Activated CD8-positive, alpha-beta memory T cell treated with anti-CD3 and anti-CD28 coated beads for 1 hour (primary cell): ENCODE data around the gene SERINC4.
"Not testable (repeated sequence)": the region's sequence is repeated elsewhere in the genome, so short reads cannot be mapped to it uniquely, and the experiment has no call there.

ENCODE experiments used
- DNase-seq, 2 donors: peaks; one replicate each; pipeline ENCODE4 v3.0.0-alpha.2; 2020; ENCODE audit warnings: low read depth in 1 of 2; ENCODE audit errors: extremely low read depth in 1 of 2

SERINC4 gene

DNA sequence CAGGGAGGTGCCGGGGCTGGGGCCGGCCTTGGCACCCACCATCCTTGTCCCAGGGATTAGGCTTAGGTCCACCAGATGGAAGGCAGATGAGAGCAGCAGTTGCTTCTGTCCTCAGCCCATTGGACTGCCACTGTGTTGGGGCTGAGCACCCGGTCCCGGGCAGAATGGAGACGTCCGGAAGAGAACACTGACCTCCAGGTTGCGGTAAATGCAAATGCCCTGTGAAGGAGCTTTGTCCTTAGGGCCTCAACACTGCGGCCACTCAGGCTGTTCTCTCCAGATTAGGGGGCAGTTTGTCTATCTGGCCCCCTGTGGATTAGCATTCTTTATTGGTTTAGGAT is at the start of gene SERINC4:
Gene SERINC4 (minus strand): TSS at position 276 of the 341 bp plus-strand sequence. CDS start 234 bp downstream, at position 42.
- DNase-seq = no peak

DNA sequence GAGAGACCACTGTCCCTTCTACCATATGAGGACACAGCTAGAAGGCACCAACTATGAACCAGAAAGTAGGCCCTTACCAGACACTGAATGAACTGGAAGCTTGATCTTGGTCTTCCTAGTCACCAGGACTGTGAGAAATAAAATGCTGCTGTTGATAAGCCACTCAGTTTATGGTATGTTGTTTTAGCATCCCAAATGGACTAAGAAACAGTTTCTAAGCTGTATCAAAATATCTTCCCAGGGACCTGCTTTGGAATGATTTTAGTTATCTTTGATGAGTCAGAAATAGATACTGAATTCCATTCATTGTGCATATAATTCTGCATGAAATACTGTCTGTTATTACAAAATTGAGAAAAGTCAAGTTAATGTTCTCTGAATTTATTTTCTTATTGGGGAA is 45.4 kb upstream of the SERINC4 start:
- no peak for DNase-seq

DNA sequence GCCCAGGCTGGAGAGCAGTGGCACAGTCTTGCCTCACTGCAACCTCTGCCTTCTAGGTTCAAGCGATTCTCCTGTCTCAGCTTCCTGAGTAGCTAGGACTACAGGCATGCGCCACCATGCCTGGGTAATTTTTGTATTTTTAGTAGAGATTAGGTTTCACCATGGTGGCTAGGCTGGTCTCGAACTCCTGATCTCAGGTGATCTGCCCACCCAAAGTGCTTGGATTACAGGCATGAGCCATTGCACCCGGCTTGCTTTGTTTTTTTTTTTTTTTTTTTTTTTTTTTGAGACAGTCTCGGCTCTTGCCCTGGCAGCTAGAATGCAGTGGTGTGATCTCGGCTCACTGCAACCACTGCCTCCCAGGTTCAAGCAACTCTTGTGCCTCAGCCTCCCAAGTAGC is 32.5 kb upstream of the SERINC4 start:
- not testable (repeated sequence) for DNase-seq

DNA sequence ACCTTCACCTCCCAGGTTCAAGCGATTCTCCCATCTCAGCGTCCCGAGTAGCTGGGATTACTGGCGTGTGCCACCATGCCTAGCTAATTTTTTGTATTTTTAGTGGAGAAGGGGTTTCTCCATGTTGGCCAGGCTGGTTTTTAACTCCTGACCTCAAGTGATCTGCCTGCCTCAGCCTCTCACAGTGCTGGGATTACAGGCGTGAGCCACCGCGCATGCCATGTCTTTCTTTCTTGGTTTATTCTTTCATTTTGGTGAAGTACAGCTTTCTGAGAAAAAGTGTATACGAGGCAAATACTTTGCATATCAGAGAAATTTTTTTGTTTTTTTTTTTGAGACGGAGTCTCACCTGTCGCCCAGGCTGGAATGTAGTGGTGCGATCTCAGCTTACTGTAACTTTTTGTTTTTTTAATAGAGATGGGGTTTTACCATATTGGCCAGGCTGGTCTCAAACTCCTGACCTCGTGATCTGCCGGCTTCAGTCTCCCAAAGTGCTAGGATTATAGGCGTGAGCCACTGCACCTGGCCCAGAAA is 31.6 kb upstream of the SERINC4 start:
- not testable (repeated sequence) for DNase-seq

GRCh38 chr15:43830691-43831275 is 30.8 kb upstream of the SERINC4 start:
- DNase-seq = not testable (repeated sequence)

DNA sequence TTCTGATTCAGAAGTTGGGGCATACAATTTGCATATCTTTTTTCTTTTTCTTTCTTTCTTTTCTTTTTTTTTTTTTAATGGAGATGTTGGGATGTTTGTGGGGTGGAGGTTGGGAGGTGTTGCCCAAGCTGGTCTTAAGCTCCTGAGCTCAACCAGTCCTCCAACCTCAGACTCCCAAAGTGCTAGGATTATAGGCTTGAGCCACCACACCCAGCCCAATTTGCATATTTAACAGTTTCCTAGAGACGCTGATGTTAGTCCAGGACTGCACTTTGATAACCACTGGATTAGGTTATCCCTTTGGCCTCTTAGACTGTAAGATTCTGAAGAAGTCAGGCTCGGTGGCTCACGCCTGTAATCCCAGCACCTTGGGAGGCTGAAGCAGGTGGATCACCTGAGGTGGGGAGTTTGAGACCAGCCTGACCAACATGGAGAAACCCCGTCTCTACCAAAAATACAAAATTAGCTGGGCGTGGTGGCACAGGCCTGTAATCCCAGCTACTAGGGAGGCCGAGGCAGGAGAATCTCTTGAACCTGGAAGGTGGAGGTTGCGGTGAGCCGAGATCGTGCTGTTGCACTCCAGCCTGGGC is 30.0 kb upstream of the SERINC4 start:
- not testable (repeated sequence) for DNase-seq

DNA sequence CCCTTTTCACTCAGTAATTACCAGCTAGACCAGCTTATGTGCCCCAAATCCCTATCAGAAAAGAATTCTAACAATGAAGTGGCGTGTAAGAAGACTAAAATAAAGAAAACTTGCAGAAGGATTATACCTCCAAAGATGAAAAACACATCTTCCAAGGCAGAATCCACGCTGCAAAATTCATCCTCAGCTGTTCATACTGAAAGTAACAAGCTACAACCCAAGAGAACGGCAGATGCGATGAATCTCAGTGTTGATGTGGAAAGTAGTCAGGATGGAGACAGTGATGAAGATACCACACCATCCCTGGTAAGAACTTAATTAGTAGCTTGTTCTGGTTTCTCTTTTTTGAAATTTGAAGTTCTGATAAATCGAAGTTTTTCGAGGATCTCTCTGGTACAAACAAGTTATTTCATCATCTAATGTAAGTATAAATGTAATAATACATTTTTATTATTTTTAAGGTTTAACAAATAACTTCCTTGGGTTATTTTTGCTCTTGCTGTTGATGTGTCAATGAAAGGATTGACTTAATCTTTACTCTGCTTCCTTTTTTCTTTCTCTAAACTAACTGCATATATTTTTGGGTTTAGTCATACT is 28.1 kb upstream of the SERINC4 start:
- DNase-seq = no peak

DNA sequence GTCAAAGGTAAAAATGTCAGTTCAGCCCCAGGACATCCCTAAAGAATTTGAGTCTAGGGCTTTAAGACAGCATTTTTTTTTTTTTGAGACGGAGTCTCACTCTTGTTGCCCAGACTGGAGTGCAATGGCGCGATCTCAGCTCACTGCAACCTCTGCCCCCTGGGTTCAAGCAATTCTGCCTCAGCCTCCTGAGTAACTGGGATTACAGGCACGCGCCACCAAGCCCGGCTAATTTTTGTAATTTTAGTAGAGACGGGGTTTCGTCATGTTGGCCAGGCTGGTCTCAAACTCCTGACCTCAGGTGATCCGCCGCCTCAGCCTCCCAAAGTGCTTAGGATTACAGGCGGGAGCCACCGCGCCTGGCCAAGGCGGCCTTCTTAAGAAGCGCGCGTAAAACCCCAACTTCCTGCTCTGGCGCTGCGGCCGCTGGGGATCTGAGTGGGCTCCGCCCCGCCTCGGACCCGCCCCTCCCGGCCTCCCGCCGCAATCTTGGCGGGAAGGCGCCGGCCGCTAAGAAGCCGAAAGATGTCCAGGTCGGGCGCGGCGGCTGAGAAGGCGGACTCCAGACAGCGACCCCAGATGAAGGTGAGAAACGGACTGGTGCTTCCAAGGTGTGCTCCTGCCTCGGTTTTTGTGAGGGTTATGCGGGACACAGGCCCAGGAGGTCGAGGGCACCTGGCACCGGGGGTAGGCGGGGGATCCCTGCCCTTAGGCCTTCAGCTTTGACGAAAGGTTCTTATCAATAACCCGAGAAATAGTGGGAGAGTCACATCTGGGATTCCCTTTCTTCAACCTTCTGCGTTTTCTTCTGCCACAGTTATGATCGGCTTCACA is 26.7 kb upstream of the SERINC4 start, which contains the start of gene WDR76:
Gene WDR76 (plus strand): TSS at position 495 of the 834 bp plus-strand sequence. CDS start 31 bp downstream, at position 526.
- DNase-seq = peak; percentile 7 to 57

DNA sequence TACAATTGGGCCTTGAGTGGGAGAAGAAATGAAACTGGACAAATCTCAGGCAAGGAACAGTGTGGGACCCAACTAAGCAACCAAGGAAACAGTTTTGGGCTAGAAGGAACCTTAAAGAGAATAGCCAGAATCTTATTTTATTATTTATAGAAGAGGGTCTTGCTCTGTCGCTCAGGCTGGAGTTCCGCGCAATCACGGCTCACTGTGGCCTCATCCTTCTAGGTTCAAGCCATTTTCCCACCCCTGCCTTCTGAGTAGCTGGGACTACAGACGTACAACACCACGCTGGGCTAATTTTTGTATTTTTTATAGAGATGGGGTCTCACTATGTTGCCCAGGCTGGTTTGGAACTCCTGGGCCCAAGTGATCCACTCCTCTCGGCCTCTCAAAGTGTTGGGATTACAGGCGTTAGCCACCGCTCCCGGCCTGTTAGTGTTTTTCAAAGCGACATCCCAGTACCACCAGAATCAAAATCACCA is 26.0 kb upstream of the SERINC4 start:
- no peak for DNase-seq

GRCh38 chr15:43825305-43825704 is 25.3 kb upstream of the SERINC4 start:
- DNase-seq = not testable (repeated sequence)

DNA sequence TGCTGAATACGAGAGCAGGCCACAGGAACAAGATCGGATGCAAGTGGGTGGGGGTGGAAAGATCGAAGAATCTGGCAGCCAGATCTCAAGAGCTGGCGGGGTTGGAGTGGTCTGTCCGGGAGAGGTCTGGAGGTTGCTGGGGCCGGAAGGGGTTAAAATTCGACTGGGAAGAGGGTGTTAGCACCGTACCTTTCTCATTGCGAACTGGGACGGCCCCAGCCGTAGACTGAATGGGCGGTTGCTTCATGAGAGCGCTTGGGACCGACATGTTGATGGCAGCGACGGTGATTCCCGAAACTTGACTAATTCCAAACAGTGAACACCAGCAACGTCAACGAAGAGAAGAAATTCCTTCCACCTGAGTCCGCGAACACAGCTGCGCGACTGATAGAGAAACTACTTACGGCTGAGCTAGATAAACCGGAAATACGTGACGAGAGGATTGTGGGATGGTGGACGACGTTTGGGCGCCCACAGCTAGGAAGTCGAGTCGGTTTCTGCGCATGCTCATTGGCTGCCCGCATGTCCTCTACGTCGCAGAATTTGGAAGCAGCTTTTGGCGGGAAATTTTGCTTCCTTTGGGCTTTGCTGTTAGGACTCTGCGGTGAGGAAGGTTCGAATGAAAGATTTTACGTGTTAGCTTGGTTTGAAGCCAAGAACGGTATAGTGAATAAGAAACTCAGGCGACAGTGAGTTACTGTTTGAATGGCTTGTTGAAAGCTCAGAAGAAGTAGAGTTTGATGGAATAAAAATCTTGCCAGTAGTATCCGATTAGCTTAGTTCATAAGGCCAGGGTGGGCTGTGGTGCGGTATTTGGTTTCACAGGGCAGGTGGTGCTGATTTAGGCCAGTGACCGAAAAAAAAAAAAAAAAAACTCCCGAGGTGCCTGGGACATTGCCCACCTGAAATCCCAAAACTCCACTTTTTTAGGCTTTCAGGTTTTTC is 24.6 kb upstream of the SERINC4 start, which contains the start of gene MFAP1:
Gene MFAP1 (minus strand): TSS at position 389 of the 945 bp plus-strand sequence. CDS start 121 bp downstream, at position 268.
- peak; percentile 81 to 85 for DNase-seq

DNA sequence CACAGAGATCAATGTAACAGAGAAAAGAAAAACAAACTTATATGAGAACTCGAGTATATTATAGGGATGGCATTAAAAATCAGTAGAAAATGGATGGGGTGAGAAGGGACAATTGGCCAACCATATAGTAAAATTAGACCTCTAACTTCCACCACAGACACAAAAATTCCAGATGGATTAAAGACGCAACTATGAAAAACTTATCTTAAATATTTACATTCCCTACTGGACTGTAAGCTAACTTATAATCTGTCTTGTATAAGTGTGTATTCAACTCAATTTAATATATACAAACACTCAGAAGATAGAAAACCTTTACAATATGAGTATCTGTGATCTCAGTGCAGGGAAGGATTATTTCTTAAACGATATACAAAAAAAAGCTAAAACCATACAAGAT is 21.5 kb upstream of the SERINC4 start:
- no peak for DNase-seq

DNA sequence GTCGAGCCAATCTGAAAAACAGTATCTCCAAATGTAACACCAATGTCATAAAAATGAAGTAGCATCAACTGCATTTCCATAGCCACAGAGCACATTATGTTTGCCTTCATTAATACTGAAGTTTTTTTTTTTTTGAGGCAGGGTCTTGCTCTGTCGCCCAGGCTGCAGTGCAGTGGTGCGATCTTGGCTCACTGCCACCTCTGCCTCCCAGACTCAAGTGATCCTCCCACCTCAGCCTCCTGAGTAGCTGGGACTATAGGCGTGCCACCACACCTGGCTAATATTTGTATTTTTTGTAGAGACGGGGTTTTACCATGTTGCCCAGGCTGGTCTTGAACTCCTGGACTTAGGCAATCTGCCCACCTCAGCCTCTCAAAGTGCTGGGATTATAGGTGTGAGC is 15.0 kb upstream of the SERINC4 start:
- DNase-seq = not testable (repeated sequence)

DNA sequence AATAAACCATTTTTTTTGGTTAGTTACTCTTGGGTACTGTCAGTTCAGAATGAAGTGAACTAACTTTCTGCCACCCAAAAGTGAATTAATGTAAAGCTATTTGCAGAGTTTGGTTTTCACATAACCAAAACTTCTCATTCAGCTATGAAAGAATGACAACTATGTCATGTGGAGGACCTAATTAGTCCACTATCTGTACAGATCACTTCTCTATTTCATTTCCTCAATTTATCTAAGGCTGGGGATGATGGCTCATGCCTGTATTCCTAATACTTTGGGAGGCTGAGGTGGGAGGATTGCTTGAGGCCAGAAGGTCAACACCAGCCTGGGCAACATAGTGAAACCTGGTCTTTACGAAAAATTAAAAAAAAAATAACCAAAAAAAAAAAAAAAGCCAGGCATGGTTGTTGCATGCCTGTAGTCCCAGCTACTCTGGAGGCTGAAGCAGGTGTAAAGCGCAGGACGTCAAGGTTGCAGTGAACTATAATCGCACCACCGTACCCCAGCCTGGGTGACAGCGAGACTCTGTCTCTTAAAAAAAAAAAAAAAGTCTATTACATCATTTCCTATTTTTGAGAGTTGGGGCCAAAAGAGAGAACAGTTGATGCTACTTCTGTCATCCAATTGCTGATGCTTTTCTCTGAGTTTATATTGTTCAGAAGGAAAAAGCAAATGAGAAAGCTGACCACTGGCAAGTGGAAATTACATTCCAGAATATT is 9.1 kb upstream of the SERINC4 start:
- no peak for DNase-seq

- no peak for DNase-seq
These were observed 8.5 kb upstream of the SERINC4 start for GRCh38 chr15:43808435-43808950.

- DNase-seq = not testable (repeated sequence)
These were observed 2.7 kb upstream of the SERINC4 start for GRCh38 chr15:43802676-43803075.

- DNase-seq = peak; percentile 74 to 83
These were observed 494 bp upstream of the SERINC4 start, which contains the start of gene HYPK for GRCh38 chr15:43800286-43801141. HYPK (plus strand) TSS chr15:43800599; CDS start chr15:43800623, 24 bp downstream.
